NOMO-1 treated with dmso at 0.1 percent for 144 hours (cell line): ENCODE results near the gene EP300.
"Not testable (repeated sequence)": the region's sequence is repeated elsewhere in the genome, so short reads cannot be mapped to it uniquely, and the experiment has no call there.

Experiments used
- DNase-seq: peaks from one replicate; lab custom pipeline; 2025; ENCODE audit not compliant: unreplicated experiment; lab: John Stamatoyannopoulos, UW

EP300 gene

DNA sequence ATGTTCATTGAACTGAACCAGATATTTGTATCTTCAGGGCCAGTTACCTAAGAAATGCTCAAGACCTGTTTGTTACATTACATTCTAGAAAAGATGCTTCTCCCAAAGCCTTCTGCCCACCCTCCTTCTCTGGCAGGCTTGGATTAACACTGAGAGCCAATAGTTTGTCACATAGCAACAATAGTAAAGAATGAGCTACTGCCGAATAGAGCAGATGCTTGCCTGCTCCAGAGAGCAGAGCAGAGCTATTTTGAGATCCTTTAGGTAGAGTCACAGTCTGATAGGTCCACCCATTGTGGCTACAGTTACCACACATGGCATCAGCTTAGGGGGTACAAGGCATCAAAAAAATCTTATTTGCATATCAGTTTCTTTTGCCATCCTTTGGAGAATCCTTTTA, 13.5 kb upstream of the EP300 start:
- no peak for DNase-seq

DNA sequence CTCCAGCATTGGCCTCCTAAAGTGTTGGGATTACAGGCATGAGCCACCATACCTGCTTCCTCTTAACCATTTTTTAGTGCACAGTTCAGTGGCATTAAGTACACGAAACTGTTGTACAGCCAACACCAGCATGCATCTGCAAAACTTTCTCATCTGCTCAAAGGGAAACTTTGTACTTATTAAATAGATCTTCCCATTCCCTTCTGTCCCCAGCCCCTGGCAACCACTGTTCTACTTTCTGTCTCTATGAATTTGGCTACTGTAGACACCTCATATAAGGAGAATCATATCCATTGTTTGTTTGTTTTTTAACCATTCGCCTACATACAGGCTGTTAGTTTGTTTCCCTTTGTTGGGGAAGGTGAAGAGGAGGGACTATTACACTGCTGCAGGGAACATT, 6.5 kb upstream of the EP300 start:
- DNase-seq = no peak

DNA sequence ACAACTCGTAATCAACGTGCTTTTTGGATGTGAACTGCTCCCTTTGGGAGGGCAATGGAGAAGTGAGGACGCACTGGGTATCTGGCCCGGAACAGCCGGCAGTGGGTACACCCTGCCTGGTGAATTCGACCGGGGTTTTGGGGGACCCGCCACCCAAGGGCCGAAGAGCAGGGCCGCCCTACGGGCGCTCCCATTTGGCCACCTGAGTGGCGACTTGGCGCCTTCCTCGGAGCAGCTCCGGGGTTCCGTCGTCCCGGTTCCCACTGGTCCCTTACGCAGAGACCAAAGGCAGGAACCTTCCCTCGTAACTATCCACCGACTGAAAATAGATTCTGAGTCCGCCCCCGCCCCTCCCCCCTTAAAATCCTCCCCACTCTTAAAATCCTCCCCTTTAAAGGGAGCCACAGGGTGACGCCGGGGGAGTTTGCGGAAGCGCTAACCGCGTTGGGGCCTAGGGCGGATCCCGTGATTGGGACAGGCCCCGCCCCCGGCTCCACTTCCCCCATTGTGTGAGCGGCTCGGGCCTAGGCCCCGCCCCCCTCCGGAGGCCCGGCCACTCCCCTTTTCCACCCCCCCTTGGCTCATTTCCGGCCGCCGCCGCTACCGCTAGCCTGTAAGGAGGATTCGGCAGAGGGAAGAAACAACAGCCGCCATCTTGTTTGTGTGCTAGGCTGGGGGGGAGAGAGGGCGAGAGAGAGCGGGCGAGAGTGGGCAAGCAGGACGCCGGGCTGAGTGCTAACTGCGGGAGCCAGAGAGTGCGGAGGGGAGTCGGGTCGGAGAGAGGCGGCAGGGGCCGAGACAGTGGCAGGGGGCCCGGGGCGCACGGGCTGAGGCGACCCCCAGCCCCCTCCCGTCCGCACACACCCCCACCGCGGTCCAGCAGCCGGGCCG, 1.0 kb upstream of the EP300 start:
- DNase-seq = peak; percentile 97

DNA sequence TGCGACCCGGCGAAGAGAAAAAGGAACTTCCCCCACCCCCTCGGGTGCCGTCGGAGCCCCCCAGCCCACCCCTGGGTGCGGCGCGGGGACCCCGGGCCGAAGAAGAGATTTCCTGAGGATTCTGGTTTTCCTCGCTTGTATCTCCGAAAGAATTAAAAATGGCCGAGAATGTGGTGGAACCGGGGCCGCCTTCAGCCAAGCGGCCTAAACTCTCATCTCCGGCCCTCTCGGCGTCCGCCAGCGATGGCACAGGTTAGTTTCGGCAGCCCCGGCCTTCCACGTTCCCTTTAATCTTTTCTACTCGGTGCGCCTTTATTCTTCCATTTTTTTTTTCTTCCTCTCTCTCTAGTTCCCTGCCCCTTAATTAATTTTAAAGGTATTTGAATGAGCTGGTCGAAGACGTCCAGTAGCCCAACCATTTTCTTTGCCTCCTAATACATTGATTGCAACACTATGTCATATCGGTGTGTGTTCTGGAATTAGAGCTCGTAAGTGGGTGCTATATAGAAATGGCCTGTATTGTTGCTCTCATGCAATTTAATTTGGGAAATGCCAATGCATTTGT, 537 bp downstream of the EP300 start:
- peak; percentile 22 for DNase-seq

DNA sequence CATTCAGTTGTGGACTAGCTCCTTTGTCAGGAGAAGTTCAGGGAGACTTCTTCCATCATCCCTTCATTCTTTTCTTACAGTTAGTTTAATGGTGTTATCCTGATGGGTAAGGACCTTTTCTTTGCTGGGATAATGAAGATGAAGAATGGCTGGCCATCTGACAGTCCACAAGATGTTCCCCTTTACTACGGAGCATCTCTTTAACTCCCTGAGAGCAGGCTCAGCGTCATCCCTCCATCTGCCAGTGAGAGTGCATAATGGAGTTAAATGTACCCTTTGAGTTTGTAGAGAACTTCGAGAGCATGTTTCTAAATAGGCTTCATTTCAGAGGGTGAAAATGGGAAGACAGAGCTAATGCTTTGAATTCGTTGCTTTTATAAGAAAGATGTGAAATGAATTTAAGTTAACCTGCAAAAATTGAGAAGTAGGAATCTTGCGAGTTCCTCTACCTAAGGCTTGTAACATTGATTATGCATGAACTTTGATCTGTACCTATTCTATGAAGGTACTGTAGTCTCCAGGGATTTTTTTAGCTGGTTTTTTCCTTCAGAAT, 1.7 kb downstream of the EP300 start:
- DNase-seq = peak; percentile 25

DNA sequence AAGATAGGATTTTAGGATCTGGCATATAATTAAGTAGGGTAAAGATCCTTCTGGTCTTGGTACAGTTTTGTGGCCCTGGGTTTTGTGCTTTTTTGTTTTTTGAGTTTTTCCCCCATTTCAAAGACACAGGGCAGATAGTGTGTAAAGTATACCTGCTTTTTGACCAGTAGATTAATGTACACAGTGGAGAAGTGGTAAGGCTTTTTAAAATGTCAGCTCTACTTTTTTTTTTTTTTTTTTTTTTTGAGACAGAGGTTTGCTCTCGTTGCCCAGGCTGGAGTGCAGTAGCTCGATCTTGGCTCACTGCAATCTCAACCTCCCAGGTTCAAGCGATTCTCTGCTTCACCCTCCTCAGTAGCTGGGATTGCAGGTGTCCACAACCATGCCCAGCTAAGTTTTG, 4.0 kb downstream of the EP300 start:
- no peak for DNase-seq

DNA sequence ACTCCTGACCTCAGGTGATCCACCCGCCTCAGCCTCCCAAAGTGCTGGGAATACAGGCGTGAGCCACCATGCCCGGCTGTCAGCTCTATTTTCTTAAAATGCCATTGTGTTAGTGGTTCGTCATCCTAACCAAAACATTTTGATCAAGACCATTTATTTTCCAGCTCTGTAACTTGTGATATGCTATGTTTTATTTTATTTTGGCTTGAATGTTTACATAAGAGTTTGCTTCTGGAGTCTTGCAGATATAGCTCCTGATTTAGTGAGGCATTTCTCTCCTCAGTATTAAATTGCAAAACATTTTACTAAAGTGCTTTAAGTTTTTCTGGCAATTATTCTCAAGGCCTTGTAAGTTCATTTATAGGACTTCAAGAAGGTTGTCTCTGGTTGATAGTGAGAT, 4.4 kb downstream of the EP300 start:
- no peak for DNase-seq

DNA sequence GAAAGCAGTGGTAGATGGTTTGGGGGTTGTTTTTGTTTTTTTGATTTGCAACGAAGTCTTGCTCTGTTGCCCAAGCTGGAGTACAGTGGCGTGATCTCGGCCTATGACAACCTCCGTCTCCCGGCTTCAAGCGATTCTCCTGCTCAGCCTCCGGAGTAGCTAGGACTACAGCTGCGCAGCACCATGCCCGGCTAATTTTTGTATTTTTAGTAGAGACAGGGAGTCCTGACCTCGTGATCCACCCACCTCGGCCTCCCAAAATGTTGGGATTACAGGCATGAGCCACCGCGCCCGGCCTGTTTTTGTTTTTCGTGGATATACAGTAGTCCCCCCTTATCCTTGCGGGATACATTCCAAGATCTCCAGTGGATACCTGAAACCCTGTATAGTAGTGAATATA, 6.6 kb downstream of the EP300 start:
- DNase-seq = no peak

DNA sequence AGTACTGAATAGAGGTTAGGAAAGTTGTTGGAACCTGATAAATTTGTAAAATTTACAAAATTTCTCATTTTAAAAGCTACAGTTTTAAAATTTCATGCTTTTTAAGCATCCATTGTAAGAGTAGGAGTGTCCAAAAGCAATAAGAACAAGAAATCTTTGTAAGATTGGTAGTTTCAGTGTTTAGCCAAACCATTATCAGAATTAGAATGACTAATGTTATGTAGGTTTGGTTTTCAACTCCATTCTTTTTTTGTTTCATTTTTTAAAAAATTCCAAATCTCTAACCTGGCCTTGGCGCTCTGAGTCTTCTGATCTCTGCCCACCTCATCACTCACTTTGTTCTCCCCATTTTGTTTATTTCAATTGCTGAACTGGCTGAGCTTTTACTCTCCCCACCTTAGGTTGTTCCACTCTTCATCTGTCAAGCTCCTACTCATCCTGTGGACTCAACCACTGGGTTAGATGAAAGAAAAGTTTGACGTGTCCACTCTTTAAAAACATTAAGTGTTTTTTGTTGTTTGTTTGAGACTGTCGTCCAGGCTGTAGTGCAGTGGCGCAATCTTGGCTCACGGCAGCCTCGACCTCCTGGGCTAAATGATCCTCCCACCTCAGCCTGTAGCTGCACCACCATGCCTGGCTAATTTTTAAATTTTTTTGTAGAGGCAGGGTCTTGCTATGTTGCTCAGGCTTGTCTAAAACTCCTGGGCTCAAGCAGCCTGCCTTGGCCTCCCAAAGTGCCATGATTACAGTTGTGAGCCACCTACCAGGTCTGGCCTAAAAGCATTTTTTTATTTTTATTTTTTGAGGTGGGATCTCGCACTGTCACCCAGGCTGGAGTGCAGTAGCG, 14.0 kb downstream of the EP300 start:
- no peak for DNase-seq

DNA sequence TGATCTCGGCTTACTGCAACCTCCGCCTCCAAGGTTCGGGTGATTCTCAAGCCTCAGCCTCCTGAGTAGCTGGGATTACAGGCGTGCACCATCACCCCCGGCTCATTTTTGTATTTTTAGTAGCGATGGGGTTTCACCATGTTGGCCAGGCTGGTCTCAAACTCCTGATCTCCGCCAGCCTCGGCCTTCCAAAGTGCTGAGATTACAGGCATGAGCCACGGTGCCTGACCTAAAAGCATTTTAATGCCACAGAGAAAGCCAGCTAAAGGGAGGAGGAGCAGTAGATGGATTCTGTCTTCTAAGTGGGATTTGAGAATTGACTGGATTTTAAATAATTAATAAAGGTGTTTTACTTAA, 14.6 kb downstream of the EP300 start:
- not testable (repeated sequence) for DNase-seq

DNA sequence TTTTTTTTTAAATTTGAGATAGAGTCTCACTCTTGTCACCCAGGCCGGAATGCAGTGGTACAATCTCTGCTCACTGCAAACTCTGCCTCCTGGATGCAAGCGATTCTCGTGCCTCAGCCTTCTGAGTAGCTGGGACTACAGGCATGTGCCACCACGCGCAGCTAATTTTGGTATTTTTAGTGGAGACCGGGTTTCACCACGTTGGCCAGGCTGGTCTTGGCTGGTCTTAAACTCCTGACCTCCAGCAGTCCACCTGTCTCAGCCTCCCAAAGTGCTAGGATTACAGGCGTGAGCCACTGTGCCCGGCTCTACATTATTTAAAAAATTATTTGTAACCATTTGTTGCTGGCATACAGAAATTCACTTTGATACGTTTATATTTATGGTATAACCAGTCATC, 18.6 kb downstream of the EP300 start:
- DNase-seq = no peak

DNA sequence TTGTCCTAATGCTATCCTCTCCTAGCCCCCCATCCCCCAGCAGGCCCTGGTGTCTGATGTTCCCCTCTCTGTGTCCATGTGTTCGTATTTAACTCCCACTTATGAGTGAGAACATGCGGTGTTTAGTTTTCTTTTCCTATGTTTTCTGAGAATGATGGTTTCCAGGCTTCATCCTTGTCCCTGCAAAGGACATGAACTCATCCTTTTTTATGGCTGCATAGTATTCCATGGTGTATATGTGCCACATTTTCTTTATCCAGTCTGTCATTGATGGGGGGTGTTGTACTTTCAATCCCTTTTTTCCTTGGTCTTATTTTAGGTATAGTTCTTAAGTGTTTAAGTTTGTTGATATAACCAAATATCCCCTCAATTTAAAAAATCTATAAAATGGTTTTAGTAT, 23.9 kb downstream of the EP300 start:
- DNase-seq = no peak

DNA sequence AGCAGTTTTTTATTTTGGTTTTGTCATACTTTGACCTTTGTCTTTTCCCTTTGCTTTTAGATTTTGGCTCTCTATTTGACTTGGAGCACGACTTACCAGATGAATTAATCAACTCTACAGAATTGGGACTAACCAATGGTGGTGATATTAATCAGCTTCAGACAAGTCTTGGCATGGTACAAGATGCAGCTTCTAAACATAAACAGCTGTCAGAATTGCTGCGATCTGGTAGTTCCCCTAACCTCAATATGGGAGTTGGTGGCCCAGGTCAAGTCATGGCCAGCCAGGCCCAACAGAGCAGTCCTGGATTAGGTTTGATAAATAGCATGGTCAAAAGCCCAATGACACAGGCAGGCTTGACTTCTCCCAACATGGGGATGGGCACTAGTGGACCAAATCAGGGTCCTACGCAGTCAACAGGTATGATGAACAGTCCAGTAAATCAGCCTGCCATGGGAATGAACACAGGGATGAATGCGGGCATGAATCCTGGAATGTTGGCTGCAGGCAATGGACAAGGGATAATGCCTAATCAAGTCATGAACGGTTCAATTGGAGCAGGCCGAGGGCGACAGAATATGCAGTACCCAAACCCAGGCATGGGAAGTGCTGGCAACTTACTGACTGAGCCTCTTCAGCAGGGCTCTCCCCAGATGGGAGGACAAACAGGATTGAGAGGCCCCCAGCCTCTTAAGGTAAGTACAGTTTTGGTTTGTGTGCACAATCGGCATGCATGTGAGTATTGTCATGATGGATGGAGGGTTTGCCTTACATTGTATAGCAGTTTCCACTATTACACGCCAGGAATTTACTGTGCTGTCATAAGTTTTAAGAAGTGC, 25.0 kb downstream of the EP300 start:
- no peak for DNase-seq

DNA sequence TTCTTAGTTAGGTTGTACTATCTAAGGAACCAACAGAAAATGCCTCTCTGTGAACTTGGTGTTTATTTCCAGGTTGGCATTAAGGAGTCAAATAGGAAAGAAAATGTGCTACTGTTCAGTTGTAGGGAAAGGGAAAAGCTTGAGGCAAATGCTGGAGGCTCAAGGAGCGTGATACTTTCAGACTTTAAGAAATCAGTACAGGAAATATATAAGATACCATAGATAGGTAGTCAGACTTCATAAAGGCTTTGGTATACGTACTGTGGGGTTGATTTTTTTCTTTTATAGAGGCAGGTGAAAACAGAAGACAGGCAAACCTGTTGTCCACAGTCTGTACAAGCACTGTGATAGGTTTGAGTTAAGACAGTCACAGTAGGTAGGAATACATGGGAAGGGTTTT, 30.8 kb downstream of the EP300 start:
- no peak for DNase-seq

DNA sequence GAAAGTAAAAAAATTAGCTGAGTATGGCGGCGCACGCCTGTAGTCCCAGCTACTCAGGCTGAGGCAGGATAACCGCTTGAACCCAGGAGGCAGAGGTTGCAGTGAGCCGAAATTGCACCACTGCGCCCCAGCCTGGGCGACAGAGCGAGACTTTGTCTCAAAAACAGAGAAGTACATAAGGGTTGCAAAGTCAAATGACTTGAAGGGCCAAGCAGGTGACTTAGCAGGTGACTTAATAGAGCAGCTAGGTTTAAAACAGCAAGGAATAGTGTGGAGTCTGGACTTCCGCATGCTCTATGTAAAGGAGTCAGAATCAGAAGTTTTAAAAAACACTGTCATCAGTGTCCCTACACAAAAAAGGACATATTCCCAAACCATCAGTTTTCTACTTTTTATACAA, 31.7 kb downstream of the EP300 start:
- DNase-seq = no peak

DNA sequence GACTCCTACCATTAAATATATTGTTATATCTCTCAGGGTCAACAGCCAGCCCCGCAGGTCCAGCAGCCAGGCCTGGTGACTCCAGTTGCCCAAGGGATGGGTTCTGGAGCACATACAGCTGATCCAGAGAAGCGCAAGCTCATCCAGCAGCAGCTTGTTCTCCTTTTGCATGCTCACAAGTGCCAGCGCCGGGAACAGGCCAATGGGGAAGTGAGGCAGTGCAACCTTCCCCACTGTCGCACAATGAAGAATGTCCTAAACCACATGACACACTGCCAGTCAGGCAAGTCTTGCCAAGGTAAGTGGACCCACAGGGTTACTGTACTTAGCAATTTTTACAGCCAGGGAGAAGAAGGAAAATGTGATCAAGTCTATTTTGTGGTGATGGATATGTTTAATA, 35.1 kb downstream of the EP300 start:
- no peak for DNase-seq

DNA sequence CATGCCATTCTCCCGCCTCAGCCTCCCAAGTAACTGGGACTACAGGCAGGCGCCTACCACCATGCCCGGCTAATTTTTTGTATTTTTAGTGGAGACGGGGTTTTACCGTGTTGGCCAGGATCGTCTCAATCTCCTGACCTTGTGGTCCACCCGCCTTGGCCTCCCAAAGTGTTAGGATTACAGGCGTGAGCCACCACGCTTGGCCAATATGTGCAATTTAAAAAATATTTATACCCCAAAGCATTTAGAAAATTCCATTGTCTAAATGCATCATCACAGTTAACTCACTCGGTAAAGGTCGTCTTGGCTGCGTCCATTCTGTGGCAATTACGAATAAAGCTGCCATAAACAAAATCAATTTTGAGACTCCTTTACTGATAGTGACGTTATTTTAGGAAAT, 36.2 kb downstream of the EP300 start:
- DNase-seq = no peak

DNA sequence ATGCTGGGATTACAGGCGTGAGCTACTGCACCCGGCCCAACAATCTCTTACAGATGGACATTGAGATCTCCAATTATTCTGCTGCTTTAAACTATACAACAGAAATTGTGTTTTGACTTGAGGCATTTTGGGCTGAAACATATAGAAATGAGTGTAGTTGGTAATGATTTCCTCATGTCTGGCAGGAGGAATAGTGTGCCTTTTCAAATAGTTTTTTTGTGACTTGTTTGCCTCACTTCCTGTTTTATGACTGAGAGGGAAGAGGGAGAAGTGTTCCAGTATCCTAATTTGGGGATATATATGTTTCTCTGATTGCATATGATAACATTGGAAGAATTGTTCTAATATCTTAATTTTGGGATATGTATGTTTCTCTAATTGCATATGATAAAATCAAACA, 40.2 kb downstream of the EP300 start:
- no peak for DNase-seq

DNA sequence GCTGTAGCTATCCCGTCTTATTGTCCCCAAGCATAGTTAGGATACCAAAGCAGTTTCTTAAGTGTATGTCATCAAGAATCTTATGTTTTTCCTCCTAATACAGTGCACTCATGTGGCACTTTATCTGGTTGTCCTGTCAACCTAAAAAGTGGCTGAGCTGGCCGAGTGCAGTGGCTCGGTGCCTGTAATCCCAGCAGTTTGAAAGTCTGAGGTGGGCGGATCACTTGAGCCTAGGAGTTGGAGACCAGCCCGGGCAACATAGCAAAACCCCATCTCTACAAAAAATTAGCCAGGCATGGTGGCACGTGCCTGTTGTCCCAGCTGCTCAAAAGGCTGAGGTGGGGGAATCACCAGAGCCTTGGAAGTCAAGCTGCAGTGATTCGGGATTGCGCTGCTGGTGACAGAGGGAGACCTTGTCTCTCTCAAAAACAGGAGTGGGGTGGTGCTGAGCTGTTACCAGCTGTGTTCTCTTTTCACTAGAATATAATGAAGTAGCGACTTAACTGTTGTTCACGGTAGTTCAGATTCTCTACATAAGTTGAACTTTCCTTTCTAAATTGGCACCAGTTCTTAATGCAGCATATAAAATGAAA, 48.1 kb downstream of the EP300 start:
- DNase-seq = no peak

DNA sequence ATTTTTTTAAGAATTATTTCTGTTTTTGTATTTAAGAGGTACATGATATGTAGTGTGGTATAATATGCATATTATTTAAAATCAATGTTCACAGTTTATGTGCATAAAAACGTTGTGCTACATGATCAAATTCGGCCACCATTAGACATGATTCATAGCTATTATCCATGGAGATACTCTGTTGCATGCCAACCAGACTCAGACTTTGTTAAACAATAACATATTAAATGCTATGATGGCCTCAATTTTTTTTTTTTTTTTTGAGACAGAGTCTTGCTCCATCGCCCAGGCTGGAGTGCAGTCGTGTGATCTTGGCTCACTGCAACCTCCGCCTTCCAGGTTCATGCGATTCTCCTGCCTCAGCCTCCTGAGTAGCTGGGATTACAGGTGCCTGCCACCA, 53.5 kb downstream of the EP300 start:
- DNase-seq = not testable (repeated sequence)
